GM12872 (cell line): ENCODE data around the gene DHFR.
A peak's percentile ranks its signal among the peaks of the same experiment; 100 is the strongest.

Source experiments
- TF ChIP-seq, protein P1 (sequence below): IDR thresholded peaks from 3 replicates; pipeline ENCODE4 v1.5.1; 2011; ENCODE audit warnings: low read depth, mild to moderate bottlenecking, low read length, moderate library complexity; ENCODE audit not compliant: insufficient read depth

DHFR gene

DNA sequence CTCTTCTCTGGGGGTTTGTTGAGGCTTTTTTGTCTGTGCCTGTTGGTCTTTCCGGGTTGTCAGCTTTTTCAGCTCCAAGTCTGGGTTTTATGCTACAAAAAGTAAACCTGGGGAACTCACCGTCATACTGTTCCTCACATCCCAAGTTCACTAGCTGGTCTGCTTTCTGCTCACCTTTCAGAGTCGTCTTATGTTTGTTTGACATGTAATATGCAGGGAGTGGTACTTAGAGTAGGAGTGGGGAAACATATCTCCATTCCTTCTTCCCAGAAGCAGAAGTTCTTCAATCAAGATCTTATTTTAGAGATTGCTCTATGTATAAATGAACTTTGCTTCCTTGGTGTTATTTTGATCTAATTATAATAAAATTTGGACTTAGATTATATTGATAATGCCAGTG is 41.7 kb upstream of the DHFR start:
- TF ChIP-seq, protein P1, sequence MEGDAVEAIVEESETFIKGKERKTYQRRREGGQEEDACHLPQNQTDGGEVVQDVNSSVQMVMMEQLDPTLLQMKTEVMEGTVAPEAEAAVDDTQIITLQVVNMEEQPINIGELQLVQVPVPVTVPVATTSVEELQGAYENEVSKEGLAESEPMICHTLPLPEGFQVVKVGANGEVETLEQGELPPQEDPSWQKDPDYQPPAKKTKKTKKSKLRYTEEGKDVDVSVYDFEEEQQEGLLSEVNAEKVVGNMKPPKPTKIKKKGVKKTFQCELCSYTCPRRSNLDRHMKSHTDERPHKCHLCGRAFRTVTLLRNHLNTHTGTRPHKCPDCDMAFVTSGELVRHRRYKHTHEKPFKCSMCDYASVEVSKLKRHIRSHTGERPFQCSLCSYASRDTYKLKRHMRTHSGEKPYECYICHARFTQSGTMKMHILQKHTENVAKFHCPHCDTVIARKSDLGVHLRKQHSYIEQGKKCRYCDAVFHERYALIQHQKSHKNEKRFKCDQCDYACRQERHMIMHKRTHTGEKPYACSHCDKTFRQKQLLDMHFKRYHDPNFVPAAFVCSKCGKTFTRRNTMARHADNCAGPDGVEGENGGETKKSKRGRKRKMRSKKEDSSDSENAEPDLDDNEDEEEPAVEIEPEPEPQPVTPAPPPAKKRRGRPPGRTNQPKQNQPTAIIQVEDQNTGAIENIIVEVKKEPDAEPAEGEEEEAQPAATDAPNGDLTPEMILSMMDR, result no peak

- TF ChIP-seq, protein P1, result no peak
Observed at GRCh38 chr5:80695666-80696065, 40.9 kb upstream of the DHFR start.

DNA sequence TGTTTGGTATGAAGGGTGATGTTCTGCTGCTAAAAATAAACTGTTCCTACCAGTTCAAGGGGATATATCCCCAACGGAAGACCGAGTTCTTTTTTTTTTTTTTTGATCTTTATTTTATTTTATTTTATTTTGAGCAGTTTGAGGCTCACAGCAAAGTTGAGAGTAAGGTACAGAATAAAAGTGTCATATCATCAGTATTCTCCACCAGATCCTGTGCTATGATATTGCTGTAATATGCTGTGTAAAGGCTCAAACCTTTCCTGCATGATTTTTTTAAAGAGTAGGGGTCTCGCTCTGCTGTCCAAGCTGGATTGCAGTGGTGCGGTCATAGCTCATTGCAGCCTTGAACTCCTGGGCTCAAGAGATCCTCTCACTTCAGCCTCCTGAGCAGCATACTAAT is 34.8 kb upstream of the DHFR start:
- TF ChIP-seq, protein P1, result no peak

DNA sequence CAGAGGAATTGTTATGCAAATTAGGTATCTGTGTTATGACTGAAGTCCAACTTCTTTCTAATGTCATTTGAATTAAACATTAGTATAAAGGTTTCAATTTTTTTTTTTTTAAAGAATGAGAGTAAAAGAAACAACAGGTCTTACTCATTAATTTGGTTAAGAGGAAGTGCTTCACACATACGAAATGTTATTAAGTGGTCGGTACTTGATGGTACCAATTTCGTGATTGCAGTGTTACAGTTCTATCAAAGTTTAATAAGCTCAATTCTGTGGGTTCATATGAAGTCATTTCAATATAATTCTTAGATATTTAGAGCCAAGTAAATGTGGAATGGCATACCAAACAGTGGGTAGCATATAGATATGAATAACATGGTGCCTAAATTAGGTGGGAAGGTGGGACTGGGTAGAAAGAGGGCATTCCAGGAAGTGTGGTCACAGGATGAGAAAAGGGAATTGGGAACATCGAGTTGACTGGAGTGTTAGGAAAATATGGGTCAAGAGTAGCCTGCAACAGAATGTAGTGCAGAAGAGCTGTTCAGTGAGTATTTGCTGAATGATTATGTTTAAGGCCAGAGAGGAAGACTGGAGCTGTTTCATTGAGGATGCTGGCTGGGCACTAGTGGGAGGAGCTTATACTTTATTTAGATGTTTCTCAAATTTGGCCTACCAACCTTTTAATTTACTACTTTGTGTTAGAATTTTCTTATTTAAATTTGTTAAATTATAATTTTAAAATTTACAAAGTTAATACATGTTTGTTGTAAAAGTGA is 34.1 kb upstream of the DHFR start:
- TF ChIP-seq, protein P1, result no peak

GRCh38 chr5:80686757-80687156 is 32.0 kb upstream of the DHFR start:
- TF ChIP-seq, protein P1, result no peak

DNA sequence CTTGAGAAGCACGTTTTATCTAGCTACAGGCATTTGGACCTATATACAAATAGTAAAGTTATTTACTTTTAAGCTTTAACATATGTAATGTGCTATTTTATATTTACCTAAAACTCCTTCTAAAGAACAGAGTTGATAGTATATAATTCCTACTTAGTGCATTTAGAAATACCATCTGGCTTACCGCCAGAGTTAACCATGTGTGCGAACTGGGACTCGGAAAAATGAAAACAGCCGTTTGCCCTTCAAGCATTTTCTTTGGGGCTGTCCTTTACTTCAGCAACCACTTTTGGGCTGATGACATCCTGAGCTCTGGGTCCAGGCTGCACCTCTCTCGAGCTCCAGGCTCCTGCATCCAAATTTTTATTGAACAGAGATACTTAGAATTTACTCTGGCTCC is 21.9 kb upstream of the DHFR start:
- TF ChIP-seq, protein P1, result no peak

- TF ChIP-seq, protein P1, result peak; percentile 78
Observed at GRCh38 chr5:80672140-80672736, 17.5 kb upstream of the DHFR start.
